OCI-LY7 (cell line): ENCODE results near the gene SUPT3H.

Experiments
- CTCF ChIP-seq: fragments of 200-600 bp; sonication (generic); conservative IDR thresholded peaks from 2 replicates; pipeline ENCODE4 v1.5.1; 2014; ENCODE audit warnings: mild to moderate bottlenecking, antibody characterized with exemption, low read length, moderate library complexity, mixed read lengths
- EZH2phosphoT487 ChIP-seq: fragments of 200-600 bp; sonication (generic); IDR thresholded peaks from 2 replicates; pipeline ENCODE4 v1.6.1; 2018; ENCODE audit warnings: low read depth, borderline replicate concordance, mild to moderate bottlenecking, mixed run types, antibody characterized with exemption, low read length, moderate library complexity, mixed read lengths

DNA sequence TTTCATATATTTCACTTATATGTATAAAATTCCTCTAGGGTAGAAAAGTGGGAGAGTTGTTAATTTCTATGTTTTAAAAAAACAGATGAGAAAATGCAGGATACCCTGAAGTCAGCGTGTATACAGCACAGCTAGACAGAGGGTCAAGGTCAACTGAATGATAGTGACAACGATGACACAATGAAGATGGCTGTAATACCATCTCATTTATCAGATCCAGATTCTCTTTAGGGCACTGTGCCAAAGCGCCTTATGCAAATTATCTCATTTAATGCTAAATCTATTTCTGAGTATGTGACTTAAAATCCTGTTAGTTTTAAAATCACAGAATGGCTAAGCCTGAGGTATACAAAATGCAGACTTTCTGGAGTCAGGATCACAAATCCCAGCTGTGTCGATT lies 481.0 kb downstream of the SUPT3H start:
- no peak for TF ChIP-seq CTCF
- TF ChIP-seq EZH2phosphoT487: no peak
